G401.6 (cell line): ENCODE measurements around the gene CBFA2T2.
"Not testable (repeated sequence)": the region's sequence is repeated elsewhere in the genome, so short reads cannot be mapped to it uniquely, and the experiment has no call there.

ENCODE experiments used
- FAIRE-seq: peaks from 2 replicates; lab custom pipeline; 2012; peaks lifted over from hg19 to GRCh38; lab: Jason Lieb, UNC

The CBFA2T2 gene

GRCh38 chr20:33490023-33490933, at the start of gene CBFA2T2:
Gene CBFA2T2, plus strand, starts transcription at chr20:33490096. Its CDS starts 172 bp downstream, at chr20:33490268.
- no peak for FAIRE-seq

- FAIRE-seq, result not testable (repeated sequence)
These were observed 49.3 kb upstream of the CBFA2T2 start for GRCh38 chr20:33440562-33440961.

- FAIRE-seq, result no peak
These were observed 48.5 kb upstream of the CBFA2T2 start for GRCh38 chr20:33441142-33441955.

GRCh38 chr20:33442136-33443005, 47.5 kb upstream of the CBFA2T2 start:
- FAIRE-seq, result no peak

GRCh38 chr20:33443006-33443511, 46.8 kb upstream of the CBFA2T2 start:
- no peak for FAIRE-seq

- no peak for FAIRE-seq
These were observed 46.2 kb upstream of the CBFA2T2 start, which contains the start of gene SNTA1 for GRCh38 chr20:33443512-33444239. Gene SNTA1, minus strand, starts transcription at chr20:33443763. Its CDS starts 143 bp downstream, at chr20:33443620.

- no peak for FAIRE-seq
These were observed 44.9 kb upstream of the CBFA2T2 start for GRCh38 chr20:33444797-33445560.

GRCh38 chr20:33445881-33446625, 43.8 kb upstream of the CBFA2T2 start:
- FAIRE-seq, result no peak

GRCh38 chr20:33450867-33451266, 39.0 kb upstream of the CBFA2T2 start:
- FAIRE-seq, result no peak

- FAIRE-seq, result peak; percentile 46
These were observed 32.8 kb upstream of the CBFA2T2 start for GRCh38 chr20:33456916-33457642.

- no peak for FAIRE-seq
These were observed 30.3 kb upstream of the CBFA2T2 start for GRCh38 chr20:33459599-33459998.

GRCh38 chr20:33460711-33461110, 29.2 kb upstream of the CBFA2T2 start:
- FAIRE-seq, result no peak

GRCh38 chr20:33463332-33464101, 26.4 kb upstream of the CBFA2T2 start:
- FAIRE-seq, result no peak

GRCh38 chr20:33464759-33465158, 25.1 kb upstream of the CBFA2T2 start:
- not testable (repeated sequence) for FAIRE-seq

- no peak for FAIRE-seq
These were observed 24.2 kb upstream of the CBFA2T2 start for GRCh38 chr20:33465481-33466302.

GRCh38 chr20:33466303-33466646, 23.6 kb upstream of the CBFA2T2 start:
- FAIRE-seq, result no peak

GRCh38 chr20:33470457-33470856, 19.4 kb upstream of the CBFA2T2 start:
- FAIRE-seq, result no peak
